Loucy (cell line): ENCODE measurements around the gene RTN4.

Source experiments
- EZH2phosphoT487 ChIP-seq: fragments of 200-600 bp; IDR thresholded peaks from 2 replicates; pipeline ENCODE4 v1.6.1; 2018; ENCODE audit warnings: antibody characterized with exemption, mild to moderate bottlenecking, moderate library complexity, borderline replicate concordance
- TF ChIP-seq, protein P1 (sequence below): fragments of 200-600 bp; sonication (generic); conservative IDR thresholded peaks from 2 replicates; pipeline ENCODE4 v1.5.1; 2014; ENCODE audit warnings: mild to moderate bottlenecking, antibody characterized with exemption, low read length

DNA sequence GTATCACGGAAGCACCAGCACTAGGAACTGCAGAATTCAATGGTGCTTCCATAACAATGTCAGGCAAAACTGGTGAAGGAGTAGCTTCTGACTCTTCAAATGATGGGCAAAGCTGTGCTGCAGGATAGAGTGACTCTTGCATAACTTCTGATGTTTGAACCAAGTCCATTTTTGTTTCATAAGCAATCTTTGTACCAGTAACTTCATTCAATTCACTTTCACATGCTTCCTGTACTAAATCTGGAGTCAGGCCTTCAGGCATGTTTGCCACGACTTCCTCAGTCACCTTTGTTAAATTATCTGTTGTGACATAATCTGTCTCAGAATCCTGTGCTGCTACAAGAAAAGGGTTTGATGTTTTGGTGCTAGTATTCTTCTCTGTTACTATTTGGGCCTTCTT, 24.0 kb downstream of the RTN4 start:
- TF ChIP-seq, protein P1, sequence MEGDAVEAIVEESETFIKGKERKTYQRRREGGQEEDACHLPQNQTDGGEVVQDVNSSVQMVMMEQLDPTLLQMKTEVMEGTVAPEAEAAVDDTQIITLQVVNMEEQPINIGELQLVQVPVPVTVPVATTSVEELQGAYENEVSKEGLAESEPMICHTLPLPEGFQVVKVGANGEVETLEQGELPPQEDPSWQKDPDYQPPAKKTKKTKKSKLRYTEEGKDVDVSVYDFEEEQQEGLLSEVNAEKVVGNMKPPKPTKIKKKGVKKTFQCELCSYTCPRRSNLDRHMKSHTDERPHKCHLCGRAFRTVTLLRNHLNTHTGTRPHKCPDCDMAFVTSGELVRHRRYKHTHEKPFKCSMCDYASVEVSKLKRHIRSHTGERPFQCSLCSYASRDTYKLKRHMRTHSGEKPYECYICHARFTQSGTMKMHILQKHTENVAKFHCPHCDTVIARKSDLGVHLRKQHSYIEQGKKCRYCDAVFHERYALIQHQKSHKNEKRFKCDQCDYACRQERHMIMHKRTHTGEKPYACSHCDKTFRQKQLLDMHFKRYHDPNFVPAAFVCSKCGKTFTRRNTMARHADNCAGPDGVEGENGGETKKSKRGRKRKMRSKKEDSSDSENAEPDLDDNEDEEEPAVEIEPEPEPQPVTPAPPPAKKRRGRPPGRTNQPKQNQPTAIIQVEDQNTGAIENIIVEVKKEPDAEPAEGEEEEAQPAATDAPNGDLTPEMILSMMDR: no peak
- TF ChIP-seq EZH2phosphoT487: no peak
